ENCODE results near the gene DNM3. TPM values are rescaled to one million over a fixed set of nuclear protein-coding genes. Genes with fewer than 3 reads are reported as not detected.

Gene DNM3
- total RNA-seq, 2 experiments from 2014 or later: 1.5 to 1.6 TPM

DNA sequence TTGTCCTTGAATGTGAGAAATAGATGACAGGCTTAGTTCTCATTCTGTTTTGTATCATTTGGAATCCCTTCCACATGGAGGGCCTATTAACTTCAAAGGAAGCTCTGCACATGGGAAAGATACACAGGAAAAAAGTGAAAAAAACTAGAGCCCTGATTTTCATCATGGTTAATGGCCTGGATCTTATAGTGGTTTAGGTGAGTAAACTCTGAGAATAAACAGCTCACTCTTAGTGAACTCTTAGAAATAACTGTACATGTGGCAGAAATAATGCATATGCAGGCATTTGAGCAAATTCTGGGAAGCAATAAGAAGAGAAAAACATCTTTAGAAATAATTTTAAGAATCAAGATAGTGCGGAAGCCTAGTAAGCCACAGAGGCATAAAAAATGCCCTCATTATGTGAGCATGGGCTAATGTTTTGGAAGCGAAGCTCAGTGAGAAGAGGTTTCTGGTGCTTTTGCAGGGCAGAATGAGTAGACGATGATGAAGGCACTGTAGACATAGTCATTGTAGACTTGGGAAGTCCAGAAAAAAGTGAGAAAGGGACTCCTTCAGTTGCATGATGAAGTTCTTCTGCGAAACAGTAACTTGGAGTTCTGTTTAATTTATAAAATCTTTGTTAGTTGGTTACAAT, 279.9 kb downstream of the DNM3 start:
- DNase-seq: no peak
- no peaks in the 10 kb centered on the region for H3K27me3 Mint-ChIP-seq (ENCODE audit: low read depth)
- no peak overlapping the region for H3K4me3 Mint-ChIP-seq
- peaks cover 26% of the 10 kb centered on the region for H3K4me1 Mint-ChIP-seq (ENCODE audit: low read depth)
- no peaks in the 10 kb centered on the region for H3K9me3 Mint-ChIP-seq (ENCODE audit: insufficient read depth)
- POLR2A ChIA-PET: no interaction called here
- peaks cover 7% of the 10 kb centered on the region for H3K36me3 Mint-ChIP-seq (ENCODE audit: low read depth)
- CTCF ChIA-PET: interaction anchor here (0.9 to 1.2 kb wide), 2 partner anchors 273 to 309 kb away, joined by 3 read pairs; no protein-coding TSS in a partner anchor
- H3K27ac Mint-ChIP-seq: no peak overlapping the region
- no peak for ATAC-seq

DNA sequence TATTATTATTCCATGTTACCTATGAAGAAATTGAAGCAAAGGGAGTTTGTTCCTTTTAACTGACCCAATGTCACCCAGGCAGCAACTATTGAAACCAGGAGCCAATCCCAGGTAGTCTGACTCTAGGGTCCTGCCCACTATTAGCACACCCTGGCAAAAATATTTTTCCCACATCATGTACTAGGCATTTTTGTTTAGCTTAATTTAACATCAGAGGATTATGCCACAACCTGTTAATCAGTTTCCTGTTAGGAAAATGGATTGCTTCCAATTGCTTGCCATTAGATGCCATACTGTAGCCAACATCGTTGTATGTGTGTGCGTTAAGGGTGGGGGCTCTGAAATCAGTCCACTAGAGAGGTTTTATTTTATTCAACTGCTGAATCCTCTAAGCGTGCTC, 281.1 kb downstream of the DNM3 start:
- Mint-ChIP-seq H3K27me3 (ENCODE audit: low read depth) (peaks cover 2% of the 10 kb centered on the region), H3K36me3 (ENCODE audit: low read depth) (peaks cover 6% of the 10 kb centered on the region), H3K4me1 (ENCODE audit: low read depth) (peaks cover 21% of the 10 kb centered on the region), H3K4me3 (no peak overlapping the region), H3K9me3 (ENCODE audit: insufficient read depth) (no peaks in the 10 kb centered on the region), H3K27ac (no peak overlapping the region)
- DNase-seq (no peak), ATAC-seq (no peak)
- POLR2A ChIA-PET: no interaction called here
- CTCF ChIA-PET: no interaction called here

DNA sequence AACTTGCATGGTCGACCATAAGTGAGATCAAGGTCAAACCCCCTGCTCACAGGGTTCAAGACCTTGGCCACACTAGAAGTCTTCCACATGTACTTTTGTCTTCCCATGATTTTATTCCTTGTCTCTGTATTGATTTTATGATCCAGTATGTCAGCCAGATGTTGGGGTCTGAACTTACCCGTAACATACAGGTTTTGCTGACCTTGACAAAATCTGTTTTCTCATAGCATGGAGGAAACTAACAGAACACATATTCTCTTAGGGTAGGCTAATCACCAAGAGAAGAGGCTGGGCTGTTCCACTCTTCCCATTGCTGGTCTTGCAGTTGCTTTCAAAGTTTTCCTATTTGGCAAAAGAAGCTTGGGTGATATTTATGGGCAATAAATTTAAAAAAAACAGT, 284.0 kb downstream of the DNM3 start:
- ATAC-seq (no peak), DNase-seq (no peak)
- POLR2A ChIA-PET: no interaction called here
- Mint-ChIP-seq H3K4me1 (ENCODE audit: low read depth) (no peaks in the 10 kb centered on the region), H3K27me3 (ENCODE audit: low read depth) (peaks cover 2% of the 10 kb centered on the region), H3K27ac (no peak overlapping the region), H3K36me3 (ENCODE audit: low read depth) (no peaks in the 10 kb centered on the region), H3K4me3 (no peak overlapping the region), H3K9me3 (ENCODE audit: insufficient read depth) (peaks cover 4% of the 10 kb centered on the region)
- CTCF ChIA-PET: interaction anchor here (0.7 kb wide), 1 partner anchor 16 kb away, joined by 5 read pairs; no protein-coding TSS in a partner anchor

DNA sequence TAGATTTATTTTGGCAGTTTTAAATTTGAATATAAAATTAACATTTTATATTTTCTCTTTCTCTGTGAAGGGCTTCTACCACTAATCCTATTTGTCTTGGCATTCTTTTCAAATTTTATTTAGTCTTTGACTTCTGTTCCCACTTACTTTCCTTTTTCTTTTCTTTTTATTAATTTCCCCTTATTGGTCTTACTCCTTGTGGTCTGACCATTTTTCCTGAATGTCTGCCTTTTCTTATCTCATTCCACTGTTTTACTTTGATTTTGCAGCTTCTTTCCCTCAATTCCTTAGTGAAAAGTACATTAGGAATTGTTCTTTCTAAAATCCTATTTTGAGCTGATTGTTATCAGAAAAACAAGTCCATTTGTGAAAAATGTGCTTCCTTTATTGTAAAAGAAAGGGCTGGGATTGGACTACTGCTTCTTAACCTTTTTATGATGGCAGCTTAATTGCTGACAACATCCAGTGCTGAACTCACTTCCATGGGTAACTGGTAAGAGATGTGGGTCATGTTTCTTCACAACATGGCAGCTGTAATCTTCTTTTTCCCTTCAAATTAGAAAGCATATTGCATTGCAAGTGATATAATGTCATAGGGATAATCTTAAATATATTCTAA, 284.6 kb downstream of the DNM3 start:
- H3K36me3 Mint-ChIP-seq (ENCODE audit: low read depth): no peaks in the 10 kb centered on the region
- H3K4me1 Mint-ChIP-seq (ENCODE audit: low read depth): no peaks in the 10 kb centered on the region
- DNase-seq: no peak
- ChIA-PET POLR2A (no interaction called here), CTCF (interaction anchor here (0.7 to 1.9 kb wide), 2 partner anchors 8 to 15 kb away, joined by 4 to 5 read pairs; no protein-coding TSS in a partner anchor)
- no peak for ATAC-seq
- no peak overlapping the region for H3K27ac Mint-ChIP-seq
- H3K27me3 Mint-ChIP-seq (ENCODE audit: low read depth): peaks cover 2% of the 10 kb centered on the region
- peaks cover 4% of the 10 kb centered on the region for H3K9me3 Mint-ChIP-seq (ENCODE audit: insufficient read depth)
- H3K4me3 Mint-ChIP-seq: no peak overlapping the region

DNA sequence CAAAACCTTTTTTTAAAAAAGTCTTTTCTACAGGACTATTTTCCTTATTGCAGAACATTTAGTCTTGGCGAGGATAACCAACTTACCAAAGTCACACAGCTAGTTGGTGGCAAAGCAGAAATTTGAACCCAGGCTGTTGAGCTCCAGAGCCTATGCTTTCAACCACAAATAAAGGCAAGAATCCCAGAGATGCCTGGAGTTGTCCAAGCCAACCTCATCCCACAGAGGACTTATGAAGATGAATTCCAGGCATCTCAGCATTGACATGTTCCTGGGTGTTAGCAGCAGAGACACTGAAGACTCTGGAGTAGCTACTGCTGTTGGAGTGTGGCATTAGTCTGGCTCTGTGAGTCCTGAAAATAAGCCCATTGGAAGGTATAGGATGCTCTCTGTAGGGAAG, 291.5 kb downstream of the DNM3 start:
- peaks cover 4% of the 10 kb centered on the region for H3K9me3 Mint-ChIP-seq (ENCODE audit: insufficient read depth)
- no peak overlapping the region for H3K4me3 Mint-ChIP-seq
- H3K27me3 Mint-ChIP-seq (ENCODE audit: low read depth): no peaks in the 10 kb centered on the region
- H3K27ac Mint-ChIP-seq: no peak overlapping the region
- H3K4me1 Mint-ChIP-seq (ENCODE audit: low read depth): peaks cover 6% of the 10 kb centered on the region
- ChIA-PET POLR2A (no interaction called here), CTCF (interaction anchor here (0.7 to 1.6 kb wide), 4 partner anchors 13 to 263 kb away, joined by 3 to 7 read pairs (median 4); no protein-coding TSS in a partner anchor)
- ATAC-seq: no peak
- no peaks in the 10 kb centered on the region for H3K36me3 Mint-ChIP-seq (ENCODE audit: low read depth)
- DNase-seq: no peak

DNA sequence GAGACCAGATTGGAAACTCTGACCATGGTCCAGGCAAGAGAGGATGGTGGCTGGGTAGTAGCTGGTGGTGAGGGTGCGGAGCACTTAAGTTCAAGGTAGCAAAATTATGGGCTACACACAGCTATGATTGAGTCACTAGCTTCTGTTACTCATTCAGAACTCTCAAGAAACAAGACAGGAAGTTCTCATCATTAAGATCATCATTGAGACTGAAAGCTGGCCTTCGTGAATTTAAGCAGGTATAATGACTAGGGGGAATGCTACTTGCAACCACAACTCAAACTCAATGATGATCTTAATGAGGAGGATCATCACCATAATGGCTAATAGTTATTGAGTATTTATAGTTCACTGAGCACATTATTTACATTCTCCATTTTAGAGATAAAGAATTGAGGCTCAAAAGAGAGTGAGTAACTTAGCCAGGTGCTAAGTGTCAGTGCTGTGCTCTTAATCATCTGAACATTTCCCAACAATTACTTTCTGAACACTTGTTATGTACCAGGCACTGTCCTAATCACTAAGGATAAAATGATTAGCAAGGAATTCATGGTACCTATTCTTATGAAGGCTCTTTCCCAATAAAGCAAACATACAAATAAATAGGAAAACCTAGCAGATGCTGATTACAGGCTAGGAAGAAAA, 292.9 kb downstream of the DNM3 start:
- Mint-ChIP-seq H3K9me3 (ENCODE audit: insufficient read depth) (peaks cover 3% of the 10 kb centered on the region), H3K27me3 (ENCODE audit: low read depth) (no peaks in the 10 kb centered on the region), H3K27ac (no peak overlapping the region), H3K36me3 (ENCODE audit: low read depth) (no peaks in the 10 kb centered on the region), H3K4me1 (ENCODE audit: low read depth) (peaks cover 6% of the 10 kb centered on the region), H3K4me3 (no peak overlapping the region)
- POLR2A ChIA-PET: no interaction called here
- no peak for ATAC-seq
- CTCF ChIA-PET: interaction anchor here (0.7 to 1.5 kb wide), 5 partner anchors 45 to 269 kb away, joined by 3 to 4 read pairs (median 3); no protein-coding TSS in a partner anchor
- no peak for DNase-seq

DNA sequence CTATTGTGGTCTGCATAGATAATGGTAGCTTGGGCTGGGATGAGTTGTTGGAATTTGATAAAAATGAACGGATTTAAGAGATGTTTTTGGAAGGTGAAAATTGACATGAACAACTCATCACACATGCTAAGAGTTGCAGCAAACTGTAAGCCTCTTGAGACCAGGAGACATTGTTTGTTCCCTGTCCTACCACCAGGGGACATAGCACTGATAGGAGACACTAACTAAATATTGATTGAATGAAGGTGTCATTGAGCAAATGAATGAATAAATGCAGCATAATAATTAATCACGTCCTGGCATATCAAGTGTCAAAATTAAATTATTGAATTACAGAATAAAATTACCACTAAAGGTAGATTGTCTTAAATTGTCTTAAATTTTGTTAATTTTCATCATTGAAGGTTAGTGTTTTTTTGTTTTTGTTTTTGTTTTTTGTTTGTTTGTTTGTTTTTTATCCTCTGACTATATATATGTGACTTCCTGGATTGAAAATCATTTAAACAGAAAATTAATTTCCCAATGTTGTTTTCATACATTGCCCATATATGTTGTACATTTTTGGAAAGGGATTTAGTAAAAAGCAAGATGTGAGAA, 293.9 kb downstream of the DNM3 start:
- H3K27me3 Mint-ChIP-seq (ENCODE audit: low read depth): no peaks in the 10 kb centered on the region
- no peak overlapping the region for H3K27ac Mint-ChIP-seq
- ChIA-PET POLR2A (no interaction called here), CTCF (interaction anchor here (0.6 to 0.8 kb wide), 3 partner anchors 220 to 268 kb away, joined by 3 read pairs; no protein-coding TSS in a partner anchor)
- no peaks in the 10 kb centered on the region for H3K36me3 Mint-ChIP-seq (ENCODE audit: low read depth)
- H3K4me3 Mint-ChIP-seq: no peak overlapping the region
- ATAC-seq: no peak
- H3K4me1 Mint-ChIP-seq (ENCODE audit: low read depth): peaks cover 6% of the 10 kb centered on the region
- DNase-seq: peak; percentile 30
- no peaks in the 10 kb centered on the region for H3K9me3 Mint-ChIP-seq (ENCODE audit: insufficient read depth)

DNA sequence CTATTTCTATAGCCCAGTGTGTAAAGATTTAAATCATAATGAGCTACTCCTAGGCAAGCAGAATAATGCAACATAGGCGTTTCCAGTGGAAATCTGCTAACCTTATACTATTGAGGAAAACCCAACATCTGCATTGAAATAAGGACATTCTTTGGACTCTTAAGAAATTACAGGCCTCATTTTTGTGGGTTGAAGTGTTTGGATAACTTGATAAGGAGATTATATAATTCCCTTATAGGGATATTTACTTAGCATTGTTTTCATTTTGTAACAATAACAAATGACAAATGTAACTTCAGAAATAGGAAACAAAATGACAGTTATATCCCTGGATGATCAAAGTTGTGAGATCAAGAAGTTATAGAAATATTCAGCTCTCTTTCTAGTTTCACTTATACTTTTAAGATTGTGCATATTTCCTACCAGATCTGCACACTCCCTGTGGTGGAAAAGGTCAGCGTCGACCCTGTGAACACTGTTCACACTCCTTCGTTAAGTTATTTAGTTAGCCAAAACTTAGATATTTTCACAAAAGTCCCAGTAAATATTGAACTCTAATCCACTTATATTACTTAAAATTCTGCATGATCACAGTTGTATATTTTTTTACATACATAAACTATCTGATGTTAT, 294.8 kb downstream of the DNM3 start:
- CTCF ChIA-PET: no interaction called here
- DNase-seq: no peak
- no peak for ATAC-seq
- Mint-ChIP-seq H3K9me3 (ENCODE audit: insufficient read depth) (no peaks in the 10 kb centered on the region), H3K36me3 (ENCODE audit: low read depth) (no peaks in the 10 kb centered on the region), H3K4me1 (ENCODE audit: low read depth) (peaks cover 6% of the 10 kb centered on the region), H3K27me3 (ENCODE audit: low read depth) (no peaks in the 10 kb centered on the region), H3K4me3 (no peak overlapping the region), H3K27ac (no peak overlapping the region)
- POLR2A ChIA-PET: no interaction called here

DNA sequence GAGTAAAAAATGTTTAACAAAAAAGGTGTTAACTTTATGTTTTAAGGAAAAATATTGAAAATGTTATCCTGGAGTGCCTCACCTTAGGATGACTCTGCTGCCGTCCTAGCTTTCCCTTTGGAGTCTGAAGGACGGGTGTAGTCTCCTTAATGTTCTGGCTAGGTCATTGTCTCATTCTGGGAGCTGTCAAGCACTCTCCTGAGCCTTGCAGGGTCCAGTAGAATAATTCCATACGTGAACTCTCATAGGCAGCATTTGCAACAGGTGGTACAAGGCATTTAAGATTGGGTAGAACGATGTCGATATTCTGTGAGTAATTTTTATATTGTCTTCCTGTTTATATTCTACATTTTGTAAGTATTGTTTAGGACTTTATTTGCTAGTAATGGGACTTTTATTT, 295.6 kb downstream of the DNM3 start:
- ATAC-seq: no peak
- H3K4me1 Mint-ChIP-seq (ENCODE audit: low read depth): peaks cover 6% of the 10 kb centered on the region
- POLR2A ChIA-PET: no interaction called here
- no peak for DNase-seq
- no peak overlapping the region for H3K4me3 Mint-ChIP-seq
- no peaks in the 10 kb centered on the region for H3K27me3 Mint-ChIP-seq (ENCODE audit: low read depth)
- no peaks in the 10 kb centered on the region for H3K36me3 Mint-ChIP-seq (ENCODE audit: low read depth)
- no peaks in the 10 kb centered on the region for H3K9me3 Mint-ChIP-seq (ENCODE audit: insufficient read depth)
- H3K27ac Mint-ChIP-seq: no peak overlapping the region
- CTCF ChIA-PET: interaction anchor here (1.1 kb wide), 1 partner anchor 263 kb away, joined by 6 read pairs; no protein-coding TSS in a partner anchor

DNA sequence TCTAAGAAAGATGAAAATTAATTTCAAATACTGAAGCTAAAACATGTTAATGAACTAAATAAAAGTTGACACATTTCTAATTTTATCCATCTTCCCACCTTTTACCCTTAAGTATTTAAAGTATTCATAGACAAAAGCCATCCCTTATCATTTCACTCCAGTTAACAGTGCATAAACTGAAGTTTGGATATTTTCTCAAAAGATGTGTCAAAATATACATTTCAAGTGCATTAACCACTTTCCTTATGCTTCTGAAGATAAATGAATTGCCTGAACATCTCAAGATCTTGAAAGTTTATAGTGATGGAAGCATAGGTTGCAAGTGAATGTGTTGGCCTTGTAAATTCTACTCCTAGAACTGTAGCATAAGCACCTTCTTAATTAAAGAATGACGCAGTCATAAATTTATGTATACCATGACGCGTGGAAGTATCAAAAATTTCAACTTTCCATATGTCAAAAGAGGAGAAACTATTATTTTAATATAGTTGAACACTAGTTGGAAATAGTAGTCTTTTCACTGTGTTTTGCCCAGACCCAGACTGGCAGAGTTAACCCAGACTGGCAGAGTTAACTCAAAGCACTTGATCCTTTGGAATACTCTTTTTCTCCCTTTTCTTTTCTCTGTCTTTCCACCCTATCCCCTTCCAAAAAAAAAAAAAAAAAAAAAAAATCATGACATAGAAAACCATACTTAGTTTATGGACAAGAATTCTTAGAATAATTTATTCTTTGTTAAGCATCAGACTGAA, 296.6 kb downstream of the DNM3 start:
- ChIA-PET POLR2A (no interaction called here), CTCF (interaction anchor here (1.1 kb wide), 1 partner anchor 262 kb away, joined by 6 read pairs; no protein-coding TSS in a partner anchor)
- ATAC-seq: no peak
- H3K27ac Mint-ChIP-seq: no peak overlapping the region
- H3K36me3 Mint-ChIP-seq (ENCODE audit: low read depth): no peaks in the 10 kb centered on the region
- H3K9me3 Mint-ChIP-seq (ENCODE audit: insufficient read depth): no peaks in the 10 kb centered on the region
- no peak overlapping the region for H3K4me3 Mint-ChIP-seq
- peaks cover 6% of the 10 kb centered on the region for H3K4me1 Mint-ChIP-seq (ENCODE audit: low read depth)
- DNase-seq: no peak
- H3K27me3 Mint-ChIP-seq (ENCODE audit: low read depth): no peaks in the 10 kb centered on the region

DNA sequence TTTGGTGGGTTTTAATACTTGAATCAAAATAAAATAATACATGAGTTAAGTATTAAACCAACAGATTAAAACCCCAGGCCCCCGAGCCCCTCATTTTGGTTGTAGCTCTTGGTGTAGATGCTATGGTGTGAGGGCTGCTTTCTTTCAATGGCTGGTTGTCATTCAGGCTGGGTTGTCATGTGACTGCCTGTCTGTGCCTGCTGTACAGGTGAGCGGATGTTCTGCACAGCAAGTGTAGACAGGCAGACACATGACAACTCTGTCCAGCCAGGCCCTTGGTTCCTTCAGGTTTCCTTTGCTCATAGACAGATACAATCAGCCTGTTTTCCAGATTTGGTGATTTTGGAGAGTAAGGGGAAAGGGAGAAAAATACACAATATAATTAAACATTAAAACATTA, 297.3 kb downstream of the DNM3 start:
- Mint-ChIP-seq H3K4me1 (ENCODE audit: low read depth) (peaks cover 6% of the 10 kb centered on the region), H3K9me3 (ENCODE audit: insufficient read depth) (no peaks in the 10 kb centered on the region), H3K4me3 (no peak overlapping the region), H3K27ac (no peak overlapping the region), H3K27me3 (ENCODE audit: low read depth) (no peaks in the 10 kb centered on the region), H3K36me3 (ENCODE audit: low read depth) (no peaks in the 10 kb centered on the region)
- CTCF ChIA-PET: no interaction called here
- POLR2A ChIA-PET: no interaction called here
- DNase-seq: no peak
- no peak for ATAC-seq
